ENCODE data around the gene ZNF775. TPM values are rescaled to one million over a fixed set of nuclear protein-coding genes. Genes with fewer than 3 reads are reported as not detected.

The ZNF775 gene
- total and polyA plus RNA-seq, 2 of the 13 experiments (the other 11 are each of a cell fraction or from before 2014, with no cell fraction given) = 3.1 to 3.2 TPM

GRCh38 chr7:150340024-150340749, 38.9 kb upstream of the ZNF775 start (continued):
- TF ChIP-seq SIN3A (IDR thresholded peaks at IDR 0.05; ENCODE audit: borderline replicate concordance, low read depth, low read length) = peak; percentile 41; the same call in 1 of the 2 replicates
- peak; percentile 15; the same call in 1 of the 2 replicates for TF ChIP-seq ZNF280B (CRISPR knock-in tag; IDR thresholded peaks at IDR 0.05; ENCODE audit: borderline replicate concordance)
- TF ChIP-seq KDM4B (CRISPR knock-in tag; IDR thresholded peaks at IDR 0.05) = 0 out of 2 replicates have a peak, but pooled peaks have one; percentile 19
- TF ChIP-seq ESRRA (CRISPR knock-in tag; IDR thresholded peaks at IDR 0.05; ENCODE audit: low read depth) = 0 out of 2 replicates have a peak, but pooled peaks have one; percentile 21
- peak; percentile 72; the same call in 1 of the 2 replicates for TF ChIP-seq NKX3-1 (CRISPR knock-in tag; IDR thresholded peaks at IDR 0.05)
- peak; percentile 40; the same call in 1 of the 2 replicates for TF ChIP-seq SKIL (CRISPR knock-in tag; IDR thresholded peaks at IDR 0.05; ENCODE audit: borderline replicate concordance)
- TF ChIP-seq IRF9 (CRISPR knock-in tag; IDR thresholded peaks at IDR 0.05; ENCODE audit: borderline replicate concordance) = peak; percentile 83; the same call in 1 of the 2 replicates
- TF ChIP-seq HNRNPLL (IDR thresholded peaks at IDR 0.05; ENCODE audit: low read depth, low read length, poor library complexity, severe bottlenecking) = peak; percentile 69
- no peak for TF ChIP-seq GMEB2 (CRISPR knock-in tag; IDR thresholded peaks at IDR 0.05; ENCODE audit: low read depth)
- peak; percentile 62; the same call in 1 of the 2 replicates for TF ChIP-seq ZNF124 (CRISPR knock-in tag; IDR thresholded peaks at IDR 0.05)
- TF ChIP-seq CCDC6 (CRISPR knock-in tag; IDR thresholded peaks at IDR 0.05) = peak; percentile 20; the same call in 1 of the 2 replicates
- no peak for TF ChIP-seq GPN1 (CRISPR knock-in tag; IDR thresholded peaks at IDR 0.05; ENCODE audit: borderline replicate concordance)
- TF ChIP-seq ZNF749 (CRISPR knock-in tag; IDR thresholded peaks at IDR 0.05; ENCODE audit: borderline replicate concordance) = no peak
- TF ChIP-seq TBX3 (IDR thresholded peaks at IDR 0.05; ENCODE audit: borderline replicate concordance) = no peak
- peak; percentile 73 for TF ChIP-seq RBFOX2 (IDR thresholded peaks at IDR 0.05; ENCODE audit: low read depth, low read length)
- TF ChIP-seq ZSCAN31 (CRISPR knock-in tag; IDR thresholded peaks at IDR 0.05; ENCODE audit: low read depth) = peak; percentile 72
- no peak for TF ChIP-seq KLF15 (CRISPR knock-in tag; IDR thresholded peaks at IDR 0.05; ENCODE audit: borderline replicate concordance)
- no peak for TF ChIP-seq LCORL (IDR thresholded peaks at IDR 0.05)
- TF ChIP-seq LCORL (CRISPR knock-in tag; IDR thresholded peaks at IDR 0.05) = peak; percentile 65
- TF ChIP-seq IRX3 (CRISPR knock-in tag; IDR thresholded peaks at IDR 0.05; ENCODE audit: borderline replicate concordance, low read depth) = no peak
